Sigmoid colon (tissue), 7 donors: ENCODE results near the gene SCN9A. TPM values are rescaled to one million over a fixed set of nuclear protein-coding genes. Genes with fewer than 3 reads are reported as not detected.
"Not testable (repeated sequence)": the region's sequence is repeated elsewhere in the genome, so short reads cannot be mapped to it uniquely, and the experiment has no call there.

Source experiments
- DNase-seq: peaks from one replicate; pipeline ENCODE4 v3.0.0-alpha.2; 2019
- H3K27ac ChIP-seq, 4 donors: fragments of 200-600 bp; sonication (generic); one replicate each; pipeline ENCODE4 v1.5.1; 2016 to 2019; ENCODE audit warnings: mild to moderate bottlenecking in 1 of 4
- H3K27me3 ChIP-seq, 3 donors: fragments of 200-600 bp; sonication (generic); one replicate each; pipeline ENCODE4 v1.5.1; 2019; ENCODE audit warnings: mild to moderate bottlenecking in 1 of 3
- H3K36me3 ChIP-seq, 4 donors: fragments of 200-600 bp; sonication (generic); one replicate each; pipeline ENCODE4 v1.5.1; 2016 to 2019
- H3K4me1 ChIP-seq, 4 donors: fragments of 200-600 bp; sonication (generic); one replicate each; pipeline ENCODE4 v1.5.1; 2017 to 2019
- H3K4me3 ChIP-seq, 4 donors: fragments of 200-600 bp; sonication (generic); one replicate each; pipeline ENCODE4 v1.5.1; 2017 to 2019; ENCODE audit warnings: mild to moderate bottlenecking in 2 of 4, moderate library complexity in 1 of 4
- H3K9me3 ChIP-seq, 4 donors: fragments of 200-600 bp in 3 of 4; sonication (generic) in 3 of 4; one replicate each; pipeline versions ENCODE4 v1.5.1 to v1.6.1; 2013 to 2019
- EP300 ChIP-seq, 4 donors: sonication (generic); formaldehyde crosslinking; IDR thresholded peaks; one replicate each; pipeline ENCODE4 v1.6.1; 2017; ENCODE audit warnings: antibody characterized with exemption in 4 of 4
- POLR2A ChIP-seq, 2 donors: fragments of 450-650 bp; IDR thresholded peaks; one replicate each; pipeline ENCODE4 v1.6.1; 2016; ENCODE audit warnings: antibody characterized with exemption in 2 of 2, mild to moderate bottlenecking in 2 of 2, moderate library complexity in 2 of 2
- POLR2AphosphoS5 ChIP-seq, 4 donors: sonication (generic); formaldehyde crosslinking; IDR thresholded peaks; one replicate each; pipeline ENCODE4 v1.6.1; 2017; ENCODE audit warnings: antibody characterized with exemption in 4 of 4
- WGBS, 2 donors: extraction: QIAGEN DNeasy Blood & Tissue Kit; methylation state at CpG; one replicate each; pipeline ENCODE4 v1.1.7; 2013; 5-methylcytosine and 5-hydroxymethylcytosine counted together
- intact Hi-C: fragments of 100-400 bp; cut with DNase I; formaldehyde crosslinking; loops from one replicate; pipeline ENCODE4 v1.15.1; 2023
- polyA plus RNA-seq, 3 donors: library from polyadenylated mRNA; stranded (reverse); fragments of 200-250 nt; gene quantifications; one replicate each; pipeline ENCODE4 v1.2.3, GENCODE V29; 2013
- total RNA-seq, 4 donors: library from RNA; depleted of rRNA; stranded (reverse); fragments of >200 nt; gene quantifications; one replicate each; pipeline ENCODE4 v1.1.0, GENCODE V29; 2016
- TF ChIP-seq, protein P1 (sequence below), 4 experiments: fragments of 450-650 bp in 3 of 4; fragments of 200-600 bp in 1 of 4; IDR thresholded peaks; one replicate each; pipeline ENCODE4 v1.5.1; 2016 to 2019; ENCODE audit warnings: antibody characterized with exemption in 4 of 4, mild to moderate bottlenecking in 3 of 4, moderate library complexity in 2 of 4
- donor health status: healthy with polysubstance abuse.
- donor health status: Bipolar disorder and iron deficiency.
- donor health status: healthy.

The SCN9A gene
- total and polyA plus RNA-seq, 7 donors, result 0.23 to 22.1 (median 14.3) TPM

DNA sequence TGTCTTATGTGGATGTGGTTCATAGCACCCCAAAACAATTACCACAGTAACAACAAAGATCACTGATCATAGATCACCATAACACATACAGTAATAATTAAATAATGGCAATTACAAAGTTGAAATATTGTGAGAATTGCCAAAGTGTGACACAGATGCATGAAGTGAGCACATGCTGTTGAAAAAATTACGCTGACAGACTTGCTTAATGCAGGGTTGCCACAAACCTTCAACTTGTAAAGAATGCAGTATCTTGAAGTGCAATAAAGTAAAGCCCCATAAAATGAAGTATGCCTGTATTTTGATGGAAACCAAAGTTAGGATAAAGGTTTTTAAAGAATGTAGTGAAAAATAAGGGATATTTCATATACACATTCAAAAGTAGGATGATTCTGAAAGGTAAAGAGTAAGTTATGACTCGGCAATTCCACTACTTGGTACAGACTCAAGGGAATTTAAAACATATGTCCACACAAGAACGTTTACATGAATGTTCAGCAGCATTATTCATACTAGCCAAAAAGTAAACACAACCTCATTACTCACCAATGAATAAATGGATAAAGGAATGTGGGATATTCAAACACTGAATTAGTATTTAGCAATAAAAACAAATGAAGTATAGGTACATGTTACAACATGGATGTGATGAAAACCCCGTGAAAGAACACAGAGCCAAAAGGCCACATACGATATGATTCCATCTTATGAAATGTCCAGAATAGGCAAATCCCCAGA is 61.6 kb downstream of the SCN9A start:
- TF ChIP-seq POLR2A (IDR thresholded peaks at IDR 0.05), result no peak
- TF ChIP-seq, protein P1, sequence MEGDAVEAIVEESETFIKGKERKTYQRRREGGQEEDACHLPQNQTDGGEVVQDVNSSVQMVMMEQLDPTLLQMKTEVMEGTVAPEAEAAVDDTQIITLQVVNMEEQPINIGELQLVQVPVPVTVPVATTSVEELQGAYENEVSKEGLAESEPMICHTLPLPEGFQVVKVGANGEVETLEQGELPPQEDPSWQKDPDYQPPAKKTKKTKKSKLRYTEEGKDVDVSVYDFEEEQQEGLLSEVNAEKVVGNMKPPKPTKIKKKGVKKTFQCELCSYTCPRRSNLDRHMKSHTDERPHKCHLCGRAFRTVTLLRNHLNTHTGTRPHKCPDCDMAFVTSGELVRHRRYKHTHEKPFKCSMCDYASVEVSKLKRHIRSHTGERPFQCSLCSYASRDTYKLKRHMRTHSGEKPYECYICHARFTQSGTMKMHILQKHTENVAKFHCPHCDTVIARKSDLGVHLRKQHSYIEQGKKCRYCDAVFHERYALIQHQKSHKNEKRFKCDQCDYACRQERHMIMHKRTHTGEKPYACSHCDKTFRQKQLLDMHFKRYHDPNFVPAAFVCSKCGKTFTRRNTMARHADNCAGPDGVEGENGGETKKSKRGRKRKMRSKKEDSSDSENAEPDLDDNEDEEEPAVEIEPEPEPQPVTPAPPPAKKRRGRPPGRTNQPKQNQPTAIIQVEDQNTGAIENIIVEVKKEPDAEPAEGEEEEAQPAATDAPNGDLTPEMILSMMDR (IDR thresholded peaks at IDR 0.05), result no peak
- TF ChIP-seq EP300 (IDR thresholded peaks at IDR 0.05), result no peak
- TF ChIP-seq POLR2AphosphoS5 (IDR thresholded peaks at IDR 0.05), result no peak
- Histone ChIP-seq H3K4me1 (peaks cover 0 to 8% (median 5%) of the 10 kb centered on the region in 4 donors), H3K9me3 (no peaks in the 10 kb centered on the region), H3K27me3 (no peaks in the 10 kb centered on the region), H3K27ac (no peak overlapping the region), H3K4me3 (no peak overlapping the region), H3K36me3 (no peaks in the 10 kb centered on the region)
- WGBS, 2 donors, result 58 to 66% methylated on average over 5 of the region's 5 CpGs
- no peak for DNase-seq
- intact Hi-C loops, result no loop called here

DNA sequence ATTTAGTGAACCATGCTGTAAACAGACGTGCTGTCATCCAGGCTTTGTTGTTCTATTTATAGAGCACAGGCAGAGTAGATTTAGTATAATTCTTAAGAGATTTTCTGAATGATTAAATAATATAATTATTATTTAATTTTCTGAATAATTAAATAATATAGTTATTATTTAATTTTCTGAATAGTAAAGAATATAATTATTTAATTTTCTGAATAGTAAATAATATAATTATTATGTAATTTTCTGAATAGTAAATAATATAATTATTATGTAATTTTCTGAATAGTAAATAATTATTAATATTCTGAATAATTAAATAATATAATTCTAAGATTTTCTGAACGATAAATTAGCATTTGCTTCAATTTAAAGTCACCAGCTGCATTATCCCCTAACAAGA is 62.9 kb downstream of the SCN9A start:
- WGBS, 2 donors, result 0 to 47% methylated on average over 2 of the region's 2 CpGs
- H3K9me3 ChIP-seq, result not testable (repeated sequence)

DNA sequence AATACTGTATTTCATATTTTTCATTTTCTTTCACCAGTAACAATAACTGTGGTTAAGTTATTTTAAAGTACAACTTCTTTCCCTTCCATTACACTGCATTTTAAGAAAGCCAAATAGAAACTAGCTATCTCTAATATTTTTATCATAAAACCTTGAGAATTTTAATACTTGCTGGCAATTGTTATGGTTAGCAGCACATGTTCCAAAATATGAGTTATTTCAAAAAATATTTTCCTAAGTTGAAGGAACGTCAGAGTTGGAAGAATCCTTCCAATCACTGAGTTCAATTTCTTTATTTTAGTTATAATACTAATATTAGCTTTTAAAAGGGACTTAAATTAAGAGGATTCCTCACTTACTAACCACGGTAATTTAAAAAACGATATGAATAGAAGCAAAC is 68.4 kb downstream of the SCN9A start:
- no peak for TF ChIP-seq POLR2AphosphoS5 (IDR thresholded peaks at IDR 0.05)
- no peak for TF ChIP-seq EP300 (IDR thresholded peaks at IDR 0.05)
- TF ChIP-seq, protein P1 (IDR thresholded peaks at IDR 0.05), result no peak
- intact Hi-C loops, result no loop called here

More for the DNA sequence above, 62.9 kb downstream of the SCN9A start:
- intact Hi-C loops, DNase-seq, H3K36me3 ChIP-seq, H3K27ac ChIP-seq, H3K4me3 ChIP-seq, H3K27me3 ChIP-seq, H3K4me1 ChIP-seq: not testable (repeated sequence)

DNA sequence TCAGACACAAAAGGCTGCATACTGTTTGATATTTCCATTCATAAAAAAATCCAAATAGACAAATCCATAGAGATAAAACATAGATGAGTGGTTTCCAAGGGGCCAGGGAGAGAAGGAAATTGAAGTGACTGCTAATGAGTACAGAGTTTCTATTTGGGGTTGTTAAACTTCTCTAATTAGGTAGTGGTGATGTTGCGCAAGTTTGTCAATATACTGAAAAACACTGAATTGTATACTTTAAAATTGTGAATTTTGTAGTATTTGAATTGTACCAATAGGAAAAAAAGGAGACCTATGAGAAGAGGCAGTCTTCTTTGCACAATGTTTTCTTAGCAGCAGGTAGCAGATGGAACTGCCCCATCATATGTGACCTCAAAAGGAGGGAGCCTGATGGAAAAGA is 71.1 kb downstream of the SCN9A start:
- DNase-seq, result no peak
- WGBS, 2 donors, result 96 to 100% methylated on average over 1 of the region's 1 CpG
- no peaks in the 10 kb centered on the region for H3K4me1 ChIP-seq
- H3K36me3 ChIP-seq, result peaks cover 0 to 6% (median 0%) of the 10 kb centered on the region in 4 donors
- TF ChIP-seq POLR2A (IDR thresholded peaks at IDR 0.05) (no peak), EP300 (IDR thresholded peaks at IDR 0.05) (no peak), POLR2AphosphoS5 (IDR thresholded peaks at IDR 0.05) (no peak)
- no peak overlapping the region for H3K27ac ChIP-seq
- no peaks in the 10 kb centered on the region for H3K9me3 ChIP-seq
- intact Hi-C loops, result no loop called here
- H3K27me3 ChIP-seq, result no peaks in the 10 kb centered on the region
- no peak overlapping the region for H3K4me3 ChIP-seq

More for the DNA sequence above, 68.4 kb downstream of the SCN9A start:
- WGBS, 2 donors, result 82 to 85% methylated on average over 3 of the region's 3 CpGs
- DNase-seq, result no peak
- Histone ChIP-seq H3K4me3 (no peak overlapping the region), H3K9me3 (no peaks in the 10 kb centered on the region), H3K36me3 (peaks cover 0 to 6% (median 0%) of the 10 kb centered on the region in 4 donors), H3K4me1 (no peaks in the 10 kb centered on the region), H3K27ac (no peak overlapping the region), H3K27me3 (no peaks in the 10 kb centered on the region)

DNA sequence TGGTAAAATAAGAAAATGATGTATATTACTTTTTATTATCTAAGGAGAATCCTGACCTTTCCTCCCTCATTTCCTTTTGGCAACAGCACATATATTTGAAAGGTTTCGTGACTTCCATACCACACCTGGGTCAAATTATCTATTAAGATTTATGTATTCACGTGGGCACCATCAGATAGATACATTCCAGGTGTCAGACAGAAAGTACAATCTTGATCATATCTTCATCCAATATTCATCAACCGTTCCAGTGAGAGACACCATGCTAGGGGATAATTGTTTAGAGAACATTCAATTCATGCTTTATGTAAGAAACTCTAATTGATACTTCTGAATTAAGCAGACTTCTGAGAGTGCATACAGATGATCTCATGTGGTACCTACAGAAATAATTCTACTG is 73.7 kb downstream of the SCN9A start:
- no peaks in the 10 kb centered on the region for H3K4me1 ChIP-seq

More for the DNA sequence above, 73.7 kb downstream of the SCN9A start:
- TF ChIP-seq POLR2A (IDR thresholded peaks at IDR 0.05) (no peak), EP300 (IDR thresholded peaks at IDR 0.05) (no peak), POLR2AphosphoS5 (IDR thresholded peaks at IDR 0.05) (no peak)
- TF ChIP-seq, protein P1 (IDR thresholded peaks at IDR 0.05), result no peak
- Histone ChIP-seq H3K36me3 (peaks cover 0 to 6% (median 0%) of the 10 kb centered on the region in 4 donors), H3K4me3 (no peak overlapping the region), H3K9me3 (no peaks in the 10 kb centered on the region), H3K27ac (no peak overlapping the region), H3K27me3 (no peaks in the 10 kb centered on the region)
- DNase-seq, result no peak
- intact Hi-C loops, result no loop called here
- WGBS, 2 donors, result 55 to 73% methylated on average over 3 of the region's 3 CpGs
